Chondrocyte (in vitro differentiated cells): ENCODE results near the gene COX7A2L. TPM values are rescaled to one million over a fixed set of nuclear protein-coding genes. Genes with fewer than 3 reads are reported as not detected.

Experiments
- DNase-seq: peaks from one replicate; pipeline ENCODE4 v3.0.0; 2021; ENCODE audit warnings: mixed read lengths, low spot score
- H3K27ac Mint-ChIP-seq: one replicate; pipeline ENCODE4 v1.8.0; 2021; ENCODE audit warnings: mild to moderate bottlenecking, moderate library complexity, mixed read lengths; ENCODE audit not compliant: unreplicated experiment
- H3K27me3 Mint-ChIP-seq: 2 replicates; pipeline ENCODE4 v1.8.0; 2021; ENCODE audit warnings: low read depth, mixed read lengths
- H3K36me3 Mint-ChIP-seq: 2 replicates; pipeline ENCODE4 v1.8.0; 2021; ENCODE audit warnings: low read depth, mixed read lengths
- H3K4me1 Mint-ChIP-seq: 2 replicates; pipeline ENCODE4 v1.8.0; 2021; ENCODE audit warnings: low read depth, mild to moderate bottlenecking, mixed read lengths
- H3K4me3 Mint-ChIP-seq: one replicate; pipeline ENCODE4 v1.8.0; 2021; ENCODE audit warnings: mild to moderate bottlenecking, moderate library complexity, mixed read lengths; ENCODE audit not compliant: unreplicated experiment
- H3K9me3 Mint-ChIP-seq: 2 replicates; pipeline ENCODE4 v1.8.0; 2021; ENCODE audit warnings: low read depth, mixed read lengths
- total RNA-seq: library from RNA; stranded (reverse); gene quantifications from 3 replicates; pipeline ENCODE4 v1.2.1, GENCODE V29; 2021
- TF ChIP-seq, protein P1 (sequence below): fragments of 200-600 bp; sonication (generic); IDR thresholded peaks from 2 replicates; pipeline ENCODE4 v1.5.0; 2021; ENCODE audit warnings: antibody characterized with exemption, mild to moderate bottlenecking, moderate library complexity

COX7A2L gene
- total RNA-seq, 1 donor from 2014 or later: 105 TPM

DNA sequence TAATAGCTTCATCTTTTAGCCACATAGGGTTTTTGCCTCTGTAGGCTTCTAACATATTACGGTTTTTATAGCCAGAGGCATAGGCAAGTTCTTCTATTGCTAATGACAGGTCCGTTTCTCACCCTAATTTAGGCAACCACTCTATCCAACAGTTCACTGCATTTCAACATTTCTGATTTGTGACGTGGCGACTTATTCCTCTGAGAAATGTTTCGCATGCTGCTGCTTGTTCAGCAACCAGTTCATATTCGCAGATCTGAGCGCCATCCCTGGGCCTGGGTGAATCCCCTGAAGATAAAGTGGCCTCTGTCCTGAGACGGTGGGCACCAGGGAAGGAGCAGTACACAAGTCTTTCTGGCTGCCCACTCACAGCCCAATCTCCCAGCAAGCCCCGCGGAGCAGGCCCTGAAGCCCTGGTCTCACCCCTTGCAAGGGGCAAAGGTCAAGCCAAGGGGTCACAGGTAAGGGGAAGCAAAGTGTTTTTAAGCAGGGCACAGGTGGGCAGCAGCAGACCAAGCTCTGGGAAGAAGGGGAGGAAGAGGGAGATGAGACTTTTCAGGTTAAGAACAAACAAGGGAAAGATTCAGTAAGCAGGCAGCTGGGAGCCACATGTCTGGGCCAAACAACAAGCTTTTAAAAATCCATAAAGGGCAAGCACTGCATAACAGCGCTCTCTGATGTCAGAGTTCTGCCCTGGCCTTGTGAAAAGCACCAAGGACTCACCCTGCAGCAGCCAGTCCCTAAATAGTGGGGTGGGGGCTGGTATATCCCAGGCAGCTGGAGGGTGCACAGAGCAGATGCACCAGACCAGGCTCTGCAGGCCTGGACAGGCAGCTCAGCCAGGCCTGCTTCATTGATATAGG lies 10.8 kb upstream of the COX7A2L start:
- peaks cover 4% of the 10 kb centered on the region for H3K4me1 Mint-ChIP-seq
- H3K4me3 Mint-ChIP-seq: no peak overlapping the region
- H3K9me3 Mint-ChIP-seq: no peaks in the 10 kb centered on the region
- TF ChIP-seq, protein P1, sequence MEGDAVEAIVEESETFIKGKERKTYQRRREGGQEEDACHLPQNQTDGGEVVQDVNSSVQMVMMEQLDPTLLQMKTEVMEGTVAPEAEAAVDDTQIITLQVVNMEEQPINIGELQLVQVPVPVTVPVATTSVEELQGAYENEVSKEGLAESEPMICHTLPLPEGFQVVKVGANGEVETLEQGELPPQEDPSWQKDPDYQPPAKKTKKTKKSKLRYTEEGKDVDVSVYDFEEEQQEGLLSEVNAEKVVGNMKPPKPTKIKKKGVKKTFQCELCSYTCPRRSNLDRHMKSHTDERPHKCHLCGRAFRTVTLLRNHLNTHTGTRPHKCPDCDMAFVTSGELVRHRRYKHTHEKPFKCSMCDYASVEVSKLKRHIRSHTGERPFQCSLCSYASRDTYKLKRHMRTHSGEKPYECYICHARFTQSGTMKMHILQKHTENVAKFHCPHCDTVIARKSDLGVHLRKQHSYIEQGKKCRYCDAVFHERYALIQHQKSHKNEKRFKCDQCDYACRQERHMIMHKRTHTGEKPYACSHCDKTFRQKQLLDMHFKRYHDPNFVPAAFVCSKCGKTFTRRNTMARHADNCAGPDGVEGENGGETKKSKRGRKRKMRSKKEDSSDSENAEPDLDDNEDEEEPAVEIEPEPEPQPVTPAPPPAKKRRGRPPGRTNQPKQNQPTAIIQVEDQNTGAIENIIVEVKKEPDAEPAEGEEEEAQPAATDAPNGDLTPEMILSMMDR: no peak
- no peaks in the 10 kb centered on the region for H3K36me3 Mint-ChIP-seq
- DNase-seq: no peak
- H3K27ac Mint-ChIP-seq: no peak overlapping the region
- H3K27me3 Mint-ChIP-seq: peaks cover 3% of the 10 kb centered on the region

DNA sequence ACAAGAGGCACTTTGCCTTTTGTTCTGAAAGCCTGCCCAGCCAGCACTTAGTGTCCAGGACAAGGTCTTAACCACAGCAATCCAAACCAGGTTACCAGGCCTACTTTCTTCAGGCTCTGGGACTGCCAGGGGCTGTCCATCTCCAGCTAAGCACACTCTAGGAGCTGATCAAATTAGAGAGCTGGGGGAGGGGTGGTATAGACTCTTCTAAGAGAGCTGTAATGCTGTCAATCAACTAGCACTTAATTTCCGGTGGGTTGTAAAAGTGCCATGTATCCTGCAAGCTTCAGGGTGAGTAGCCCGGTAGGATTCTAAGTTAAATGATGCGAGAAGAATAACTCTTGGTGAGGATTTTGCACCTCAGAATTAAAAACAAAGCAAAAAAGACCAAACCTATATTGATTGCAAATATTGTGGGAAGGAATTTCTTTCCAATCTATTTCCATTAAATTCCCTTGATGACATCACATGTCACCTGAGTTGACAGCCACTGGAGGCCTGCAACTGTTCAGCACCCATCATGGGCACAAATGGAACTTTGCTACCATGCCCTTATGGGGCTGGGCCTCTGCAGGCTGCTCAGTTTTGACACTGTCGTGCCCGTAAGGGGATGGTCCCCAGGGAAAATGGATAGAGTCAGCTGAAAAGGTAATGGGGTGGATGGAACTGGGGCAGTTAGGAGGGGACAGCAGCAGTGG lies 8.7 kb upstream of the COX7A2L start:
- H3K27ac Mint-ChIP-seq: no peak overlapping the region
- no peaks in the 10 kb centered on the region for H3K9me3 Mint-ChIP-seq
- H3K4me1 Mint-ChIP-seq: peaks cover 4% of the 10 kb centered on the region

DNA sequence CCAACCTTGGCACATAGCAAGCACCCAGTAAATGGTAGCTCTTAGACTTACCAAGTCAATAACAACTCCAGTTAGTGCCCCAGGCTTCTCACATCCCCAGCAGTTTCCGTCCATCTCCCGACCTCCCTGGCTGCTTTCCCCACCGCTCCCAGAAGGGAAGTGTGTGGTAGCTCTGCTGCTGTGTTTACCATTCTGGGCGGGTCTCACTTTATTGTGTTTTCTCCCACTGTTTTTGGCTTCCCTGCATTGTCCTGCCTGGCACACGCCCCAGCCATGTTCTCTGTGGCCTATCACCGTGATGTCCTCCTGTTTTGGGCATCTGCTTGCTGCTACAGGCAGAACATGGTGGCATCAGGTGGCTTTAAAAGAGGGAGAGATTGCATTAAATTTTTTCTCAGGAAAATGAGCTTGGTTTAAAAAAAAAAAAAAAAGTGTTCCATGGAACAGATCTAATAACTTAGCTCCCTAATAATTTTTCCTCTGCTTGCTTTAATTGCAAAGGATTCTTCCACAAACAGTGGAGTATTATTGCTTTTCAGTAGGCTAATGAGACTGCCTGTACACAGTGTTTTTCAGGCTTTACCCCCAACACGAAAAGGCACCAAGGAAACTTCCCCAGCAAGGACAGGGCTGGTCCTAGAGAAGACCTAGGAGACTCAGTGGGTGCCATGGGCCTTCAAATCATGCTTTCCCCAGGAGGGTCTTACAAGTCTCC lies 8.0 kb upstream of the COX7A2L start:
- no peaks in the 10 kb centered on the region for H3K9me3 Mint-ChIP-seq
- H3K36me3 Mint-ChIP-seq: no peaks in the 10 kb centered on the region
- TF ChIP-seq, protein P1: no peak
- peaks cover 4% of the 10 kb centered on the region for H3K4me1 Mint-ChIP-seq
- no peak for DNase-seq
- H3K4me3 Mint-ChIP-seq: no peak overlapping the region
- no peaks in the 10 kb centered on the region for H3K27me3 Mint-ChIP-seq
- H3K27ac Mint-ChIP-seq: no peak overlapping the region

More for the DNA sequence above, 8.7 kb upstream of the COX7A2L start:
- DNase-seq: no peak
- Mint-ChIP-seq H3K36me3 (no peaks in the 10 kb centered on the region), H3K27me3 (no peaks in the 10 kb centered on the region), H3K4me3 (no peak overlapping the region)
- TF ChIP-seq, protein P1: no peak

DNA sequence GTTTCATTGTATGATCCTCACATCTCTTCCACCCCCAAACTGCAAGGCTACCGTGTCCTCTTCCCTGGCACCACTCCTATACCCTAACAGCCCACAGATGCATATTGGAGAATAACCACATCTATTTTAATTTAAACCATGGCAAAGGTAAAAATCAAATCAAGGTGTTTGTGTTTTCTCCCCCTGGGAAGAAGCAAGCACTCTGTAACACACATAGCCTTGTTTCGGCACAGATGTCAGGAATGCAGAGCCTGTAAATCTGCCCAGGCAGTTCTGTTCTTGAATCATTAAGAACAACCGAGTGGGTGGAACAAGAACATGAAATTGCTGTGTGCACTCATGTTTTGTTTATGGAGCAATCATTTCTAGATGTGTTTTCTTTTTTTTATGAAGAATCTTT lies 6.8 kb upstream of the COX7A2L start:
- H3K9me3 Mint-ChIP-seq: no peaks in the 10 kb centered on the region
- H3K4me3 Mint-ChIP-seq: no peak overlapping the region
- H3K36me3 Mint-ChIP-seq: no peaks in the 10 kb centered on the region
- peaks cover 4% of the 10 kb centered on the region for H3K4me1 Mint-ChIP-seq
- no peak for DNase-seq
- peaks cover 2% of the 10 kb centered on the region for H3K27me3 Mint-ChIP-seq
- no peak overlapping the region for H3K27ac Mint-ChIP-seq
- TF ChIP-seq, protein P1: no peak

DNA sequence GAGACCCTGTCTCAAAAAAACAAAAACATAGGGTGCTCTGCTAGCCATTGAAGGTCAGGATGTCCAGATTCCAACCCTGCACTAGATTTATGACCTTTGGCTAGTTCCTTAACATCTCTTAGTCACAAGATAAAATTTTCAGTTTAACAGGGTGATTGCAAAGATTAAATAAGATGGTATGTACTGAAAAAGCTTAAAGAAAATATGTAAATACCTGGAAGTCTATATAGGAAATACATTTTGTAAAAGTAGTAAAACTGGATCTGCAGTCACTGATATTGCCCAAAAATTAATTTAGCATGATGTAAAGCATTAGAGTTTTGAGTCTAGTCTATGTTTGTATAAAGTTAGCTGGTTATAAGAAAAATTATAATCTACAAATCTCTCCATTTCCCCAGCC lies 5.4 kb upstream of the COX7A2L start:
- Mint-ChIP-seq H3K36me3 (no peaks in the 10 kb centered on the region), H3K4me1 (peaks cover 12% of the 10 kb centered on the region), H3K27me3 (peaks cover 2% of the 10 kb centered on the region), H3K4me3 (no peak overlapping the region), H3K9me3 (no peaks in the 10 kb centered on the region), H3K27ac (no peak overlapping the region)
- DNase-seq: no peak
- TF ChIP-seq, protein P1: no peak
